Stimulated activated CD8-positive, alpha-beta memory T cell treated with anti-CD3 and anti-CD28 coated beads, Interleukin-4, amount 100 ng/mL, for 1 hour (primary cell): ENCODE results near the gene PTMS.

Source experiments
- DNase-seq, 2 donors: peaks; one replicate each; pipeline ENCODE4 v3.0.0-alpha.2; 2020; ENCODE audit warnings: low read depth in 2 of 2, low spot score in 1 of 2

Gene PTMS

GRCh38 chr12:6771509-6772330 lies 5.6 kb downstream of the PTMS start:
- no peak for DNase-seq

DNA sequence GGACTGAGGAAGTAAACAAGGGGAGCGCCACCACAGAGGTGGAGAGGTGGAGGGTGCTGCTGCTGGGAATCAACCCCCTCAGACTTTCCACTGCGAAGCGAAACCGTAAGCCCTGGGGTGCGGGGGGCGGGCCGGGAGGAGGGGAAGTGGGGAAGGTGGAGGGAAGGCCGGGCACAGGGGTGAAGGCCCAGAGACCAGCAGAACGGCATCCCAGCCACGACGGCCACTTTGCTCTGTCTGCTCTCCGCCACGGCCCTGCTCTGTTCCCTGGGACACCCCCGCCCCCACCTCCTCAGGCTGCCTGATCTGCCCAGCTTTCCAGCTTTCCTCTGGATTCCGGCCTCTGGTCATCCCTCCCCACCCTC lies 6.2 kb downstream of the PTMS start, which contains the start of gene LAG3:
TSS of gene LAG3 (plus strand) at position 190 of the 365 bp plus-strand sequence. CDS start 333 bp downstream, outside the sequence.
- DNase-seq: no peak

- DNase-seq: no peak
These were observed 6.8 kb downstream of the PTMS start for GRCh38 chr12:6772726-6773589.

GRCh38 chr12:6773590-6774351 lies 7.6 kb downstream of the PTMS start:
- DNase-seq: no peak

- no peak for DNase-seq
These were observed 8.4 kb downstream of the PTMS start for GRCh38 chr12:6774499-6775062.

DNA sequence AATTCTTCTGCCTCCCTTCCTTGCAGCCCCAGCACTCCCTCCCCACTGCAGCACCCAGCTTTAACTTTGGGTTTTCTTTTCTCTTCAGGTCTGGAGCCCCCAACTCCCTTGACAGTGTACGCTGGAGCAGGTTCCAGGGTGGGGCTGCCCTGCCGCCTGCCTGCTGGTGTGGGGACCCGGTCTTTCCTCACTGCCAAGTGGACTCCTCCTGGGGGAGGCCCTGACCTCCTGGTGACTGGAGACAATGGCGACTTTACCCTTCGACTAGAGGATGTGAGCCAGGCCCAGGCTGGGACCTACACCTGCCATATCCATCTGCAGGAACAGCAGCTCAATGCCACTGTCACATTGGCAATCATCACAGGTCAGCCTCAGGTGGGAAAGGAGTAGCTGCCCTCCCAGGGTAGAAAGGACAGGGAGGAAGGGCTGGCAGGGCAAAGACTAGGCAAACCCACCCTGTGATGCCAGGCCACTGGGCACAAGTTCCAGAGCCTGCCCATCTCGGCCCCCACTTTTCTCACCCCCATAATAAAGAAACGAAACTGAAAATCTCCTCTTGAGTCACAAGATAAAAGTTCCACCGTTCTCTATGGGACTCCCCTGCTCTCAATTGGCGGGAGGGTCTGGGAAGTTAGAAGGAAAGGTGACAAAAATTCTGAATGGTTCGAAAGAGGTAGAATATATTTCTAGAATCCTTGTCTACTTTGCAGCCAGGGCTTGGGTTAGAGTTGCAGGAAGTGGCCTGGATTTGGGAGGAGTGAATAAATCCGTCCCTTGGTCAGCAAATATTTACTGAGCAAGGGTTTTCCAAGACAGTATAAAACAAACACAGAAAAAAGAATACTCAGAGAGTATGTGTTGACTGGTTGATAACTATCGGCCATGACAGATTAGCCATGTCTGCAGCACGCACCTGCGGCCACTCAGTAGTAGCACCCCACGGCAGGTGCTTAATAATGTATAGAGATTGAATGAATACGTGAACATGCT lies 9.3 kb downstream of the PTMS start:
- DNase-seq: no peak

GRCh38 chr12:6777386-6777785 lies 11.2 kb downstream of the PTMS start:
- no peak for DNase-seq

DNA sequence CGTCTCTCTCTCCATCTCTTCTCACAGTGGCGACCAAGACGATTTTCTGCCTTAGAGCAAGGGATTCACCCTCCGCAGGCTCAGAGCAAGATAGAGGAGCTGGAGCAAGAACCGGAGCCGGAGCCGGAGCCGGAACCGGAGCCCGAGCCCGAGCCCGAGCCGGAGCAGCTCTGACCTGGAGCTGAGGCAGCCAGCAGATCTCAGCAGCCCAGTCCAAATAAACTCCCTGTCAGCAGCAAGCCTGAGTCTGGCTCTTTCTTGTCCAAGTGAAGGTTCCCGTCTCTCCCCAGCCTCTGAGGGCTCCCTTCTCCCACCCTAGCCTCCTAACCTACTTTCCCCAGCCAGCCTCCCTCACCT lies 12.0 kb downstream of the PTMS start:
- no peak for DNase-seq

GRCh38 chr12:6778574-6779550 lies 12.7 kb downstream of the PTMS start:
- DNase-seq: peak; percentile 72 to 79

- no peak for DNase-seq
These were observed 13.7 kb downstream of the PTMS start for GRCh38 chr12:6779708-6780432.

GRCh38 chr12:6780573-6780972 lies 14.4 kb downstream of the PTMS start:
- no peak for DNase-seq

- no peak for DNase-seq
These were observed 16.0 kb downstream of the PTMS start for GRCh38 chr12:6782119-6782518.

- DNase-seq: no peak
These were observed 16.8 kb downstream of the PTMS start for GRCh38 chr12:6782850-6783566.

DNA sequence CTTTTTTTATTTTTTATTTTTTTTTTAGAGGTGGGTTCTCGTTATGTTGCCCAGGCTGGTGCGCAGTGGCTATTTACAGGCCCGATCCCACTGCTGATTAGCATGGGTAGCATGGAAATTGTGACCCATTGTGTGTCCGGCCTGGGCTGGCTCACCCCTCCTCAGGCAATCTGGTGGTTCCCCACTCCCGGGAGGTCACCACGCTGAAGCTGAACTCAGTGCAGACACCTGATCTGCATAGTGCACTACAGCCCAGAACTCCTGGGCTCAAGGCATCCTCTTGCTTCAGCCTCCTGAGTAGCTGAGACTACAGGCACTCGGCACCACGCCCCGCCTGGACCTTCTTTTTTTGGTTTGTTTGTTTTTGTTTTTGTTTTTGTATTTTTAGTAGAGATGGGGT lies 17.7 kb downstream of the PTMS start:
- DNase-seq: no peak

DNA sequence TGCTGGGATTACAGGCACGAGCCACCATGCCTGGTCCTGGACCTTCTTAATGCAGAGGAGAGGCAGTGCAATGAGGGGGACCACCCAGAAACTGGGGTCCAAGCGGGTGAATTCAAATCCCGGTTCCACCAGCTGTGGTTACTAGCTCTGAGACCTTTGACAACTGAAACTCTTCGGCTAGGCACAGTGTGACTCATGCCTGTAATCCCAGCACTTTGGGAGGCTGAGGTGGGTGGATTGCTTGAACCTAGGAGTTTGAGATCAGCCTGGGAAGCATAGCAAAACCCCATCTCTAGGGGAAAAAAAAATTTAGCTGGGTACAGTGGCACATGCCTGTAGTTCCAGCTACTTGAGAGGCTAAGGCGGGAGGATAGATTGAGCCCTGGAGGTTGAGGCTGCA lies 18.1 kb downstream of the PTMS start:
- DNase-seq: no peak

DNA sequence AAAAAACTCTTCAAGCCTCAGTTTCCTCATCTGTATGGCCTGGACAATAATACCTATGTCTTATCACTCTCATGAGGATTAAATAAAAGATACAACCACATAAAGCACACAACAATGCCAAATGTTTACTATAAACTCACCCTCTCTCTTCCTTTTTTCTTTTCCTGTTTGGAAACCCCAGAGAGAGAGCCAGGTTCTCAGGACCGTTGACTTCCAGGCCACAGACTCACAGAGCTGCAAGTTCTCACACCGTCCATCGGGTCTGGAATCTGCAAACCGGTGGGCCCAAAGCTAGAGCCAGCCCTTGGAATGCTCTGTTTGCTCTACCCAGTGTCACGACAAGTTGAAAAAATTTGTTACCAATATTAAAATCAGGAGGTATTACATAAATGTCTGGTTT lies 18.6 kb downstream of the PTMS start:
- DNase-seq: no peak

GRCh38 chr12:6786416-6787094 lies 20.4 kb downstream of the PTMS start:
- DNase-seq: no peak
